GM21515 (cell line): ENCODE data around the gene BCOR.

ENCODE experiments used
- ATAC-seq: cut with Tn5 transposase; IDR thresholded peaks from one replicate; pipeline ENCODE4 v1.9.1; 2021; ENCODE audit not compliant: unreplicated experiment

BCOR gene

DNA sequence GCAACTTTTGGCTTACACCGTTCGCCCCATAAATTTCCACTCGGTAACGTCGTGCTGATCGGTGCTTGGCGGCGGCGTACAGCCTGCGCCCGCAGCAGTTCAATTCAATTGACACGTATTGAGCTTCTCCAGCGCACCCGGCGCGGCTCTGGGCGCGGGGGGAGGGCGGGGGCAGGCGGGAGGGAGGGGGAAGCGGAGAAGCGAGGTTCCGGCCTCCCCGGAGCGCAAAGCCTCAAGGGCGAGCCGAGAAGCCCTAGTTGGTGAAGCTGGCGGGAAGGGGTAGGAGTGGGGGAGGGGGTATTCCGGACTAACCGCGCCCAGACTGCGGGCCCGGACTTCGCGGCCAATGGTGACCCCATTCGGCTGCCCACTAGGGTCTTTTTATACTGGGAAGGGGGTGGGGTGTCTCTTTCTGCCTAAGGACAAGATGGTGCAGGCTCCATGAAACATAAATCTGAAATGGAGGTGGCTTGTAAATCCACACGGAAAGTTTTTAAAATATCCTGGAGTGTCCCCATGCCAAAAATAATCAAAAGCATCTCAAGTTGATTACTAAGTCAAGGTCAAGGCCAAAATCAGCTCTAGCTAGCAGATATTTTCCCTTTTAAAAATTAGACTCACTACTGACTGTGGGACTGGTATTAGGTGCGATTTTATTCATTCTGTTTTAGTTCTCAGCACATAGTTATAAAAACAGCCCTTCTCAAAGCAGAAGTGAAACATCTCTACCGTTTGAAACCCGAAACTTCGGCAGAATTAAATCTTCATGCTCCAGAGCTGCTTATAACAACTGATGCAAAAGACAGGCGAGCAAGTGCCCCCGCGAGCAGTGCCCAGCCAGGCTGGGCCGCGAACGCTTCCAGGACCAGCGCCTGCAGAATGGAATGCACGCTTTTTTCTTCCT is 1.5 kb upstream of the BCOR start:
- ATAC-seq, result peak; percentile 31

DNA sequence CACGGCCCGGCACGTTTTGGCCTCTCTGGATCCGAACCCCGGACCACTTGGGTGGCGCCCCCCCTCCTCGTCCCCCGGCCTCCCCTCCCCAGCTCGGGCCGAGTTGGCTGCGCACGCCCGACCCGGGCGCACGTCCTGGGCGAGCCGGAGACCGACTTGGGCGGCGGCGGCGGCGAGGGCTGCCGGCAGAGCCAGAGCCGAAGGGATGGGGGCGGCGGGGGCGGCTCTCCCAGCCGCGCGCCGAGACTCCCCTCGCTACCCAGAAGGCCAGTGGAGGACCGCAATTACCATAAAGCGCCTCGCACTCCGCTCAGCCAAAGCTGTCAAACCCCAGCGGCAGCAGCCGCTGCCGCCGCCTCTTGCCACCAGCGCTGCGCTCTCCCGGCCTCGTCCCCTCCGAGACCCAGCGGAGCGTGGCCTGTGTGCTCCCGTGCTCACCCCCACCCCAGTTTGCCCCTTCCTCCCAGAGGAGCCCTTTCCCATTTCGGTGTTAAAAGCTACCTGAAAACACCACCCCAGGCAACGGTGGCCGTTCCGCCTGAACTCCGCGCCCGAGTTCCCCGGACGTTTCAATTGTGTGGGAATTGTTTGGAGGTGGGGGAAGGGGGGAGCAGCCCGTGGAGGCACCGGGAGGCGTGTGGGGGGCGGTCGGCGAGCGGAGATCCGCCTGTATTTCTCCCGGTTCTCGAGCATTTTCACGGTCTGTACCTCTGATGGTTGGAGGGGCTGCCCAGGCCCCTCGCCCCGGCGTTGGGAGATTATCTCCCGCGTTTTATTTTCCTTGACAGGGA is 701 bp upstream of the BCOR start:
- ATAC-seq, result no peak

DNA sequence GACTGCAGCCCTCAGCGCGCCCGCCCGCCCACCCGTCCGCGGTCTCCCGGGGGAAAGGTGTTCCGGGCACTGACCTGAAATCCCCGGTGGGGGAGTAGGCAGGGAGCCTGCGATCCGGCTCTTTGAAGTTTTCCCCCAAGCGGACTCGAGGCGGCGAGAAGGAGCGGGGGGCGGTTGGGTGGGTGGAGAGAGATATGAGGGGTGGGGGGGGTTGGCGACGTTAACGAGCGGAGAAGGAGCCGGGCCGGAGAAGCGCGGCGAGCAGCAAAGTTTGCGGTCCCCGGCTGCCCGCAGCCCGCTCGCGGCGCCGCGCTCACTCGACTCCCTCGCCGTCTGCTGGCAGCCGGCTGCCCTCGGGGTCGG is 636 bp downstream of the BCOR start:
- no peak for ATAC-seq

DNA sequence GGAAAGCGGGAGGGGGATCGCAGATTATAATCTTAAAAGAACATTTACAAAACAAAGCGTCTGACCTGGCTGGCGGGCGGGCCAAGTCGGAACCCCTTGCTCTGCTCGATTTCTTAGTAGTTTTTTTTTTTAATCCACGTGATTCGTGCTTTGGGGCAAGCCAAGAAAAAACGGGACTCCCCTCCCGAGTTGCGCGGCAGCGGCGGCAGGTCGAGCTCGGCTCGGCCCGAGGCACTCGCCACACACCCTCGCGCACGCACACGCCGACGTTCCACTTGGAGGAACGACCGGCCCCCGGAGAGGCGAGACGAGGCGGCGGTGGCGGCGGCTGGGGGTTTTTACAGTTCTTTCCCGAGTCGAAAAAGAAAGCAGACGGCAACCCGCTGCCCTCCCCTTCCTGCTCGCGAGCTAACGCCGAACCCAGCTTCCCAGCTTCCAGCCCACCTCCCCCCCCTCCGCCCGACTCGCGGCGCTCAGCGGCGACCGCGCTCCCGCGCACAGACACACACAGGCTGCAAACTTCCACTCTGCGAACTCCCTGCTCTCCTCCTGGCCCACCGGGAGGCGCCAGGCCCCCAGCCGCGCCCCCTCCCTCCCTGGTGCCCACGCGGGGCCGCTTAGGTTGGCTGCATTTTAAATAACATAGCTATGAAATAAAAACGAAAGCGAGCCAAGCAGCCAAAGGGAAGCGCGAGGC is 1.2 kb downstream of the BCOR start:
- no peak for ATAC-seq

DNA sequence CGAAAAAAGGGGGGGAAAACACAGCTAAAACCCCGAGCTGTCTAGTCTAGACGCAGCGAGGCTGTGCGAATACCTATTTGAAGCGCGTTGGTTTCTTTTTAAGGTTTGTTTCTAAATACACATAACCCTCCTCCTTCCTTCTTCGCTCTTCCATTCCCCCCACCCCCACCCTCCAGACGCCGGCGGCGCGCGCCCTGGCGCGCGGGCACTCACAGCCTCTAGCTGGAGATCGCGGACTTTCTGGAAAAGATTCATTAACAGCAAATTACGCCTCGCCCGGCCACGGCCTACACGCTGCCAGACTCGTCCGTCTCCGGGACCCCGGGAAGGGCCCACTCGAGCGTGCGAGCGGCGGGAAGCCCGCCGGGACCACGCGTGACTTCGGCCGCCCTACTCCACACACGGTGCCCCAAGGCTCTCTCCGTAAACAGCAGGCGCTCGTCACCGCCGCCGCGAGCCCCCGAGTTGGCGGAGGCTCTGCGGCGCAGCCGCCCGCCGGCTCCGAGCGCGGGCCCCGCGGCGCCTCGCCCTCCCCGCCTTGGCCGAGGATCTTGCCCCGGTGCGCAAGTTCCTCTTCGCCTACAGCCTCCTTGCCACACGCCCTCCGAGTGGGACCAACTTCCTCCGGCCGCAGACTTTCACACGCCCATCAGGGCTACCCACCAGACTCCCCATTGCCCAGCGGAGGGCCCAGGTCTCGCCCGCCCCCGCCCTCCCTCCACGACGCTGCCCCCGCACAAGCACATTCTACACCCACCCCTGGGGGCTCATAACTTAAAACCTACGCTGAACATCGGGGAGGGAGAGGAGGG is 2.0 kb downstream of the BCOR start:
- no peak for ATAC-seq

DNA sequence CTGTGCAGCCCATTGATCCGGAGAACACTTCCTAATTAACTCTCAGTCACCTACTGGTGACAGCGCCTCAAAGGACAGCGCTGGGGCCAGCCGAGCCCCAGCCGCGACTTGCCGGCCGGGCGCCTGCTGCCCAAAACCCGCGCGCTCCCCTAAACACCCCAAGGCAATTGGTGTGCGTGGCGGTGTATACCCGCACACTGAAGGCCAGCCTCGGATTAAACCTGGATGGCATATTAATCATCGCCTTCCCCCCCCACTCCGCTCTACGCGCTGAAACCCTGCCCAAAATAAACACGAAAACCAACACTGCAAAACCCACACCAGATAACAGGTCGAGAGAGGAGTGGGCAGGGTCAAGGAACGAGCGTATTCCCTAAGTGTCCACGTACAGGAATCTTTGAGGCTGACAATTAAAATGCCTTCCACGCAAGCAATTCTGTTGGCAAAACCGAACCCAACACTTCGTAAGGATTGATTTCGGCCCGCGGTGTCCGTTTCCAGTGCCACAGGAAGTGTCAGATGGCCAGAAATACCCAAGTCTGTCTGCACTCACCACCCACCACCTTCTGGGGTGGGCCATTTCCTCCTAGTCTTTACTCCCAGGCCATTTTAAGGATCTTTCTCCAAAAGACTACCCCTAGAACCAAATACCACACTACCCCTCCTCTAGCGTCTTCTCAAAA is 2.7 kb downstream of the BCOR start:
- ATAC-seq, result no peak

DNA sequence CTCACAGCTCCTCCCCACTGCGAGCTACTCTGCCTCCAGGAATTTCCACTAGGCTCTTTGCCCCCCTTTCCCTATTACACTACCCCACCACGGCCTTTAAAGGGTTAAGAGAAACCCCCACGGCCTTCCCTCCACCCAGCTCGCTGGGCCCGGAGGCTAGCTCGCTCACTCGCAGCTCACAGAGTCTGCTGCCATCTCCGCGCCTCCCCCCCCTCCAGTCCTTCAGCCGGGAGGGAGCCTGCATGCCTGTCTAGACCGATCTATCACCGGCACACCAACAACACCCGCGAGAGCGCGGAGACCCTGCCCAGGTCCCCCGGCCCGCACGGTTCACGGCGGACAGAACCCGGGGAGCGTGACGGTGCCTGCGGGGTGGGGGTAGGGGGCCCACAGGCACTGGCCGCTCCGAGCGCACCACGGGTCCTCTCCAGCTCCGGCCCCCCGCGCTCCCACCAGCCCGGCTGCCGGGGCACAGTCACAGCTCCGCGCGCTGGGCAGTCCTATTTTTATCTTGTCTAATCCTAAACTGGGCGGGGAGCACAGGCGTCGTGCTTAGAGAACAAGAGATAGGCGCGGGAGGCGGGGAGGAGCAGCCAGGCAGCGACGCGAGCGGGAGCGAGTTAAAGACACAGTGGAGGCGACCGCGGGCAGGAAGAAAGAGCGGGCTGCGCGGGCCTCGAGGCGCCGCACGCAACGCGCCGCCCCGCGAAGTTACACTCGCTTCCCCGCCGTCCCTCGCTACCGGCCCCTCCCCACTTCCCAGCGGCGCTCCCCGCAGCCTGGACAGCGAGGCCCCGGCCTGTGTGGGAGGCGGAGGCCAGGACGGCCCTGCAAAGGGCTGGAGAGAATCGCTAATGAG is 3.5 kb downstream of the BCOR start:
- ATAC-seq, result no peak

DNA sequence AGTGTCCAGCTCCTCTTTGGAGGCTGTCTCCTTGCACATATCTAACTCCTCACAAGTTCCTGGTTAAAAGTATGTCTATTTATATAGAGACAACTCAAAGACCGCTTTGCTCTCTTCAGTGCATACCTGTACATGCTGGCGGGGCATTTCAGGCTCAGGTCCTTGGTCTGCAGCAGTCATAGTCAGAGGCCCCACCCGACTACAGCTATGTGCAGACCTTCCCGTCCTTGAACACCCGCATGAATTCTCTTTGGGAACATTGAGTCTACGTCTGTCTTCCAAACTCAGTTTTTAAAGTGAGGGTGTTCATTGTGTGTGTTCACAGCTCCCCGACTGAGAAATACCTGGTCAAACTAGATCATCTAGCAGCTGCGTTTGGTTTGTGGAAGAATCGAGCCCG is 4.2 kb downstream of the BCOR start:
- ATAC-seq, result no peak

DNA sequence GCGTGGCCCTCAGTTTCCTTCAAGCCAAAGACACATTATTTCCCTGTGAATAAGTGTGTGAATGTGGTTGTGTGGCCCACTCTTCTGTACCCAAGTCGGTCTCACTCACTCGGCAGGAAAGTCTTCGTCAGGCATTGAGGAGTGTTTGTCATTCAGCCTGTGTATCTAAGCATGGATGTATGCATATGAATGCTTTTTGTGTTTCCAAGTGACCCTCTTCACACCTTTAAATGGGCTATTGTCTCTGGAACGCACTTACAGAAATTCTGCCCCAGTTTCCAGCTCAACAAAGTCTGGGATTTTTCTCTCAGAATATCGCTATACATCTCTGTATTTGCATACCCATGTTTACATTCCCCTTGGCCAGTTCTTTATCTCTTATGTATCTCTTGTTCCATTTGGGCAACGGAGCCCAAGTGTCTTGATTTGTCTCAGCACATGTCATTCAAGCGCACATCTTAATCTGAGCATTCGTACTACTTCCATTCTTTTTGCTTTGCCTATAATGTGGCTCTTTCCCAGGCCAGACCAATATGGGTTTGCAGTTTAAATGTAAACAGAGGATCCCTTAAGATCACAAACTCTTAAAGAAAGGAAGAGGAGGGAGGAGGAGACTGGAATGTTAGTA is 4.8 kb downstream of the BCOR start:
- ATAC-seq, result no peak

DNA sequence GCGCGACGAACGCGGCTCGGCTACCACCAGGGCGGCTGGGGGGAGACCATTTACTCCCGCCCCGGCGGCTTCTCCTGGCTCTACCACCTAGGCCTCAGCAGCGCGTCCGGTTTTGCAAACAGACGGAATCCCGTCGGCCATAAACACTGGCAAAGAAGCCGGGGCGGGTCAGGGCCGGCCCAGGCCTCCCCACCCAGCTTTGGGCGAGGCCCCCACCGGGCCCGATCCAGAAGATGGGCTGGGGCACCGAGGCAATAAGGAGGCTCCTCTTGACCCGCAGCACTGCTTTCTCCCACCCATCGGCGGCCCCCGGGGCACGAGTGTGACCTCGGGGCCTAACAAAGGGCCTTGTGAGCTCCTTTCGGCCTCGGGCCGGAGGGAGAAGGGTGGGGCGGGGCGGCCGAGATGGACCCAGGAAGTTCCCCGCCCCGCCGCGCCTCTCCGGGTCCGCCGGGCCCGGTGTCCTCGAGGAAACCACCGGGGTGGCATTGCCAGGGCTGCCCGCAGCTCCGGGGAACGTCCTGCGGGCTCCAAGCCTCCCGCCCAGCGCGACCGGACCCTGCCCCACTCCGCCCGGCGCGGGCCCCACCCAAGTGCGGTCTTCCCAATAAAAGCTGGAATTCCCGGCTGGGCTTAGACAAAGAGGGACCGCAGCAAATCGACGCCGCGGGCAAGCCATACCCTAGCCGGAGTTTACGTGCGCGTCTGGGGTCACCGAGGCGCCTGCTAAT is 5.9 kb downstream of the BCOR start:
- ATAC-seq, result no peak

DNA sequence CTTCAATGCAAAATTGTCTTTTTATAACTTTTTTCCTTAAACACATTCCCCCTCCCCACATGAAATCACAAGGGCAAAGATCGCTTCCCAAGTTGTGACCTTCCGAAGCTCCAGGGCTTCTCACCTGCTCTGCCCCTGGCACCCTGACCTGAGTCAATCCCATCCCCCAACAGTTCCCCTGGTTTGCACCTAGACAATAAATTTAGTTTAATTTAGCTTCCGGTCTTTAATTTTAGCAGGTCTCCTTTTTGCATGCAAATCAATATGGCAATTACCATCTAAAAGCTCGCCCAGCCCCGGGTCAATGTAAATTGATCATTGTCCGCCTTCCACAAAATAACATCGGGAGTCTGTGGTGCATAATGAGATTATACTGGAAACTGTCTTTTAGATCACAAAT is 6.8 kb downstream of the BCOR start:
- ATAC-seq, result no peak

DNA sequence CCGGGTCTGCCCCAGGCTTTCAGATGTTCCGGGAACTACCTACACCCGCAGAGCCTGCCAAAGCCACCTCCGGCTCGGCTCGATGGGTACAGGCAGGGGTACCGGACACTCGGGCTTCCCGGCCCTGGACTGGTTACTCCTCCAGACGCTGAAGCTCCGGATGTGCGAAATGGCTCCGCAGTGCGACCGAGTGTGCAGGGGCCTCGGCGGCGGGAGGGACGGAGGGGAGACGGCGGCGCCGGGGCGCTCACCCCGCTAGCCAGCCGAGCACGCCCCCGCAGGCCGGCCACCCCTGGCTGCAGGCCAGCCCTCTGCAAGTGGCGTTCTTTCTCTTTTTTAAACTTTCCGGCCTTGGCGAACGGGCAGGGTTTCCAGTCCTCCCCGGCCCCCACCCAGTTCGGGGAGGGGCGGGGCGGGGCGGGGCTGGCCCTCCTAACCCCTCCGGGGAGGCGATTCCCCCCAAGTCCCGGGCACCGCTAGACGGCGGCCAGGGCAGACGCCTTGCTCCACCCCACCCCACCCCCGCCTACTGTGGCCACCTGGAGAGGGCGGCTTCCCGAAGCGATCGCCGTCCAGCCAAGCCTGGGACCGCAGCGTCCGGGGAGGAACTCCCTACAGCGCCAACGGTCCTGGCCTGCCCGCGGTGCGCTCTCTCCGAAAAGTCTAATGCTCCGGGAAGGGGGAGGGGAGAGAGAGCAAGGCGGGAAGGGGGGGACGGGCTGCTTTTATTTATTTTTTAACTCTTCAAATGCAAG is 7.5 kb downstream of the BCOR start:
- no peak for ATAC-seq

DNA sequence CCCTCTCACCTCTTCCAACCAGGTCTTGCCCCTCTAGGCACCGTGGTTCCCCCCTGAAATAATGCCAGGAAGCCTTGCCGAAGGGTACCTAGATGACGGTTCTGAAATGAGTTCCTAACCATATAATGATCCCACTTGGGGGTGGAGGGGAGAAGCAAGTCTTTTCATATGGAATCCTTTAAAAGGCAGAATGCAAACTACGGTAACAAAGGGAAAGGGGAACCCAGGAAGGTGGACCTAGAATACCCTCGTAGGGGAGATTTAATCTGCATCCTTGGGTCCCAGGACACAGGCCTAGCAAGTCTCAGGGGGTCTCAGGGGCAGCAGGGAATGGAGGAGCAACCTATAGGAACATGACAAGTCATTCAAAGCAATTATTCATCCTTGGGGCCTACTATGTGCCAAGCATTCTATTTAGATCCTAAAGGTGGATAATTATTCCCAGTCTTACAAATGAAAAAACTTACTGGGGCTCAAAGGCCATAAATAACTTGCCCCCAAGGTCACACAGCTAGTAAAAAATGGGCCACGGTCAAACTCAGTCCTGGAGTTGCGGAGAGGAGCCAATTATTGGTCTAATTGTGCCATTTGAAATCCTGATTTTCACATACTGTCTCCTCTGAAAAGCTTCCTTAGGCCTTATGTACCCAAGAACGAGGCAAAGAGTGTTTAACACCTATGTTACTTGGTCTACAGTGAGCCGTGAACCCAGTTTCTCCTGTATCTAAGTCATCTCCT is 8.8 kb downstream of the BCOR start:
- no peak for ATAC-seq

DNA sequence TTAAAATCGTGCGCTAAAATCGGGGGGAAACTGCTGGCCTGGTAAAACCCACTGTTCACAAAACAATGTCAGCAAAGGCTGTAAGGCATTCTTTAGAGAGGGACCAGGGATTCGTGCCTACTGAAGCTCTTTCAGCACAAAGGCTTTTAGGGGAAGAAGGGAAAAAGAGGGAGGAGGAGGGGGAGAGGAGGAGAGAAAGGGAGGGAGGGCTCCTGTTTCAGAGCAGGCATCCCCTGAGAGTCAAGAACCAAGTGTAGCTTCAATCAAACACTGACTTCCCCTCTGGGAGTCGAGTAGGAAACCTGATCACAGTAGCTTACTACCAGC is 9.5 kb downstream of the BCOR start:
- no peak for ATAC-seq

DNA sequence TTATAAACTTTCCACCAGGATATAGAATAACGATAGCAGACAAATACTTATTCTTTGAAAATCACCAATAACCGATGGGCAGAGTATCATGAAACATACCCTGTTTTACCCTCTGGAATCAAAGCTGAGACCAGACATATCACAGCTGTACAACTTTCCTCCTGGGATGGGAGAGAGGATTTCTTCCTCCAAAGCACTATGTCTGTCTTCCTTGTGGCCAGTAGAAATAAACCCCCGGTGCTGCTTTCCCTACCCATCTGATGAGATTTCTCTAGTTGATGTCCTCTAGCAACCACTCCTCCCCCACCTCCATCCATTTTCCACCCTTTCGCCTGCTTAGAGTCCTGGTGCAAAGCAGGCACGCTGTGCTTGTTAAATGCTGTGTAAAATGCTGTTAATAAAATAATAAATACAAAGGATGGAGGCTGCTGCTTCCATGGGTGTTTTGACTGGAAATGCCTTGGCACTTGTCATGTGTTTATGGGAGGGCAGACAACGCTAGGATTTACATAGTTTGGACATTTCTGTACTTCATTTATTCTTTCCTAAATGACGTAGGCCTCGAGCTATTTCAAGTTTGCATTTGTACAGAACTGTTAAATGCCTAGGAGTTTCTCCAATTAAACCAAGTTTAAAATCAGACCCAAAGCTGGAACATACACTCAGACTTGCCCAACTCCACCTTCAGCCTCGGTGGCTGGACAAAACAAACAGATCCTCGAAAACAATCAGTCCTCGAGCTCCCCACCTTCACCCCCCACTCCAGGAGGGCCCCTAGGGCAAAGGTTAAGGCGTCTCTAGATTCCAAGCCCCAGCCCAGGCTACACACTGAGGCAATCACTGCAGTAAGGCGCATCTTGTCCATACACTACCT is 10.1 kb downstream of the BCOR start:
- ATAC-seq, result no peak
